KOPT-K1 (cell line): ENCODE data around the gene FOXJ3.

Experiments
- H3K27ac ChIP-seq: fragments of 200-600 bp; sonication (generic); 2 replicates; pipeline ENCODE4 v1.5.1; 2016; ENCODE audit warnings: antibody characterized with exemption, mild to moderate bottlenecking, low read depth, low read length; ENCODE audit not compliant: poor library complexity, severe bottlenecking
- H3K36me3 ChIP-seq: fragments of 200-600 bp; sonication (generic); 2 replicates; pipeline ENCODE4 v1.5.1; 2017; ENCODE audit warnings: antibody characterized with exemption, mild to moderate bottlenecking, low read length, moderate library complexity; ENCODE audit not compliant: insufficient read depth
- H3K9me3 ChIP-seq: fragments of 200-600 bp; sonication (generic); 2 replicates; pipeline ENCODE4 v1.5.1; 2017; ENCODE audit warnings: antibody characterized with exemption, low read length, mild to moderate bottlenecking; ENCODE audit not compliant: insufficient read depth, poor library complexity, severe bottlenecking

Gene FOXJ3

DNA sequence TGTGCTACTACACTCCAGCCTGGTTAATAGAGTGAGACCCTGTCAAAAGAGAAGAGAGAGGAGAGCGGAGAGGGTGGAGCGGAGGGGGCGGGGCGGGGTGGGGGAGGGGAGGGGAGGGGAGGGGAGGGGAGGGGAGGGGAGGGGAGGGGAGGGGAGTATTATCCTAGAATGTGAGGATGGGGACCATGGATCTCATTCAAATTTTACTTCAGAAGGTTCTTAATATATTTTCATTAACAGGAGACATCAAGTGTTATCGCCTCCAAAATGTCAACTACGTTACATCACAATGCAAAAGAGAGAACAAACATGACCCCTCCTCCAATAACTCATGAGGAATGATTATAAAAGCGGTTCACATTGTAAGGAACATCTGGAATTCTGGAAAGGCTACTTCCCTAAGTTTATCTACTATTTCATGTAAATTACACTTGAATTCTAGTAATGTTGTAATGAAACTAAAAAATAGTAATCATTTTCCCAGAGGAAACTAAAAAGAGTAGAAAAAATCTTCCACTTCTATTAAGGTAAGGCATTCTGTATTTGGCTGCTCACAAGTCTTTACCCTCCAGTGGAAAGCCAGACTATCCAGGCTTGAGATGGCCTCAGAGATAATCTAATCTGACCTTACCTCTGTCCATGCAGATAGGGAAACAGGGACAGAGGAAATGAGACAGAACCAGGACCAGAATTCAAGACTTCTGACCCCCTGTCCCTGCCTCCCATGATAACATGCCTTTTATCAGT, 151.7 kb downstream of the FOXJ3 start:
- no peak overlapping the region for H3K27ac ChIP-seq
- H3K36me3 ChIP-seq: peaks cover 83% of the 10 kb centered on the region
- no peaks in the 10 kb centered on the region for H3K9me3 ChIP-seq

DNA sequence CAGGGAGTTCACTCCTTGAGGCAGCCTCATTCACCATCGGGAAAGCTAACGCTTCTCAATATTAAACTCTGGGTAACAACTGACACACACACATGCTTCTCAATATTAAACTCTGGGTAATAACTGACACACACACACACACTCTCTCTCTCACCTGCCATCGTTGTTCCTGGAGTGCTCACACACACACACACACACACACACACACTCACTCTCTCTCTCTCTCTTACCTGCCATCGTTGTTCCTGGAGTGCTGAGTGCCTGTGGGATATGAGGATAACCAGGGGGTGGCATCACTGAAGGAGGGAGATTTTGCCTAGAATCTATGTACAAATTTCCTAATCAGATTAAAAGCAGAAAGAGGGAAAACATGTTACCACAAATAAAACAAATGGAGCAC, 153.3 kb downstream of the FOXJ3 start:
- Histone ChIP-seq H3K36me3 (peaks cover 77% of the 10 kb centered on the region), H3K9me3 (no peaks in the 10 kb centered on the region)

DNA sequence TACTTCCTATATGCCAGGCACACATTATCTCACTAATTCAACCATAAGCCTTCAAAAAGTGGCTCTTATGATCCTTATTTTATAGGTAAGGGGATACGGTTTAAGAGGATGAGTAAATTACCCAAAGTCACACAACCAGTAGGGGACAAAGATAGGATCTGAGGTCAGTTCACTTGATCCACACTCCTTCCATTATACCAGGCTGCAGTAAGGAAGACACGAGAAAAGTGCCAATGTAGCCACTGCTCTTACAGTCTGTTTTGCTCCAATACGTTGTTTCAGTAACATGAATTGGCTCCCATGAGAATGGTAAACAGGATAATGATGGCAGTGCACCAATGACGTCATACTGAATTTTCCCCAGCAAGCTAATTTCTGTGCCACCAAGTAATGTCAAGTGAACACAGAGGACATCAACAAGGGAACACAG, 155.1 kb downstream of the FOXJ3 start:
- Histone ChIP-seq H3K9me3 (no peaks in the 10 kb centered on the region), H3K27ac (no peak overlapping the region), H3K36me3 (peaks cover 71% of the 10 kb centered on the region)

More for the DNA sequence above, 153.3 kb downstream of the FOXJ3 start:
- H3K27ac ChIP-seq: no peak overlapping the region

DNA sequence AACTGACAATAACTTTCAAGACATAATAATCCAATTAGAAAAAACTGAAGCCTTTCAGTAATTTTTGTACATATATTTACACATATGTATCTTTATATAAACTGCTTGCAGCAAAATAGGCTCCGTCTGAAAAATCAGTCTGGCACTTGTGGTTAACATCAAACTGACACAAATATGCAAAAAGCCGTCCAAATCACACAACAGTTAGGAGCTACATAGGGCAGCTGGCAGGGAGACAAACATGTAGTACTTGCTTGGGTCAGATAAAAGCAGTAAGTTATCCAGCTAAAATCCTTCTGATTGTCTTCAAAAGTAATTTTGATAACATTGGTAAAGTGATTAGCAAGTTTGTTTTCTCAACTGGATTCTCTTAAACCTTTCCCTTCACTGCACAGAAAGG, 155.8 kb downstream of the FOXJ3 start:
- no peaks in the 10 kb centered on the region for H3K9me3 ChIP-seq
- peak overlapping the region; percentile 35 for H3K27ac ChIP-seq
- H3K36me3 ChIP-seq: peaks cover 65% of the 10 kb centered on the region

DNA sequence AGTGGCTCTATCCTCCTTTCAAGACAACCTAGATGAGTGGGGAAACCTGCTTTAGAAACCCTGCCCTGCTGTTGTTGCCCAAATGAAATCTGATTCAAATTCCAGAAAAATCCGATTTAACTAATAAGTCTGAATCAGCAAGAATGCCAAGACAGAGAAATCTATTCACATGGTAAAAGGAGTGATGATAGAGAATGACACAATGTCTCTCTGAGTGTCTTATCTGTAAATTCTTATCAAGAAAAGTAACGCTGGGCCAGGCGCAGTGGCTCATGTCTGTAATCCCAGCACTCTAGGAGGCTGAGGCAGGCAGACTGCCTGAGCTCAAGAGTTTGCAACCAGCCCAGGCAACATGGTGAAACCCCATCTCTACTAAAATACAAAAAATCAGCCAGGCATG, 156.8 kb downstream of the FOXJ3 start:
- H3K36me3 ChIP-seq: peaks cover 56% of the 10 kb centered on the region
- H3K27ac ChIP-seq: no peak overlapping the region
- H3K9me3 ChIP-seq: no peaks in the 10 kb centered on the region

DNA sequence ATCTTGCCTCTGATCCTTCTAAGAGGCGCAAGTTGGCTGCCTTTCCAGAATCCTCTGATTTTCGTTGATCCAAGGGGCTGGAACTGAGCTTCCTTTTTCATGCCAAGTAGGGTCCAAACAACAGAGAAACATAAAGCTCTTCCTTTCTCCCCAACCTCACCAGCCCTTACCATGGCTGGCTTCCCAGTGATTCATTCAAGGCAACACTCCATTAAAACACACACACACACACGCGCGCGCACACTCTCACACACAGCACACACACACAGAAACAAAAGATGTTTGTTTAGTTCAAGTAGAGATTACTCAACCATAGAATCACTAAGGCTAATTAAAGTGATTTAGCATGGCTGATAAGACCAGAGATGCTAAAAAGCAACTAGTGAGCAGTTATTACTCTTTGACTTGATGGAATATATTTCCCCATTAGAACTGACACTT, 157.5 kb downstream of the FOXJ3 start:
- H3K9me3 ChIP-seq: no peaks in the 10 kb centered on the region
- no peak overlapping the region for H3K27ac ChIP-seq
- H3K36me3 ChIP-seq: peaks cover 51% of the 10 kb centered on the region

DNA sequence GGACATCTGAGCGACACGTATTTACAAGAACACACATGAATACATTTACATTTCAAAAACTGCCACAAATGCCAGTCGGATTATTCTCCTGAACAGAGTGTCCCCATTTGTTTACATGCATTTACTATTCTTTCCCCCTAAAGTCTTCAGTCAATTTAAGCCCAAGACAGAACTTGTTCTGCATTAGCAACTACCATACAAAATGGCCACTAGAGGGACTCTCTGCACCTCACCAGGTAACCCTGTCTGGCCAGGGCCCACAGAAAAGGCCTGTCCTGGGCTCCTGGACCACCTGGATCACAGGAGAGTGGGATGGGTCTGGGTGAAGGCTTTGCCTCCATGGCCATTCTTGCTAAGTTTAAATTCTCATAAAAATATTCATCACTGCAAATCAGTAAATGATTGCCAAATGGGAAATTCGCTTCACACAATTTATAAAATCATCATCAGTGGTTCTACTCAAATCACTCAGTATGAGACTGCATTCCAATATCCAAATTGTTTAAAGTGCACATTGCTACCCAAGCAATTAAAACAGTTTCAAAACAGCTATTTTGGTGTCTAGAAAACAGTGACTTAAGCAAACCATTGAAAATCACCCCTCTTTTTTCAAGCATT, 158.0 kb downstream of the FOXJ3 start:
- Histone ChIP-seq H3K36me3 (peaks cover 49% of the 10 kb centered on the region), H3K9me3 (no peaks in the 10 kb centered on the region), H3K27ac (no peak overlapping the region)

DNA sequence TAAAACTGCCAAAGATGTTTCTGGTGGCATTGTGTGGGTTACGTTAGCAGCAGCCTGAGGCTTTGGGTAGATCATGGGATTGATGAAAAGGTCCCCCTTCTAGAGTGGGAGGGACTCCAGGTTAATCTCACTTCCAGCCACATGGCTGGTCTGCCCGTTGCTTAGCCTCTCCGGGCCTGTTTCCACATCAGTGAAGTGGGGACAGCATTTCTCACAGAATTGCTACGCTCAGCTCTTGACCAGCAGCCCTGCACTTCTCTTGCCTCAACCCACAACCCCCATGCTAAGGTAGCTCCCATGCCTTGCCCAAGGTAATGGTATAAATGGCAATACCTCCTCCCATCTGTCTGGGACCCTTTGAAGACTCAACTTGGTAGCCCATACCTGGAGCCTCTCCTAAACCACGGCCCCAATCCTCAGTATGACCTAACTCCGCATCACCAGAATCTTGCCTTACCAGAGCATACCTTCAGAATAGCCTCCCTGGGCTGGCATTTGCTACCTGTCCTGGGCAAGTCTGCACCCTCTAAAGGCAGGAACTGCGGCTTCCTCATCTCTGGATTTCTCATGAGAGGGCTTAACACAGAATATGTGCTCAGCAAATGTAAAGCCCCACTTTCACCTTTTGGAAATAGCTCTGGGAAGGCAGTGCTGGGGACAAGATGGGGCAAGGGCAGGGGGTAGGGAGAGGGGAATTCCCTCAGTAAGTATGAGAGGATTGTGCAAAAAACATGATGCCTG, 159.6 kb downstream of the FOXJ3 start:
- Histone ChIP-seq H3K36me3 (peaks cover 34% of the 10 kb centered on the region), H3K9me3 (no peaks in the 10 kb centered on the region), H3K27ac (no peak overlapping the region)

DNA sequence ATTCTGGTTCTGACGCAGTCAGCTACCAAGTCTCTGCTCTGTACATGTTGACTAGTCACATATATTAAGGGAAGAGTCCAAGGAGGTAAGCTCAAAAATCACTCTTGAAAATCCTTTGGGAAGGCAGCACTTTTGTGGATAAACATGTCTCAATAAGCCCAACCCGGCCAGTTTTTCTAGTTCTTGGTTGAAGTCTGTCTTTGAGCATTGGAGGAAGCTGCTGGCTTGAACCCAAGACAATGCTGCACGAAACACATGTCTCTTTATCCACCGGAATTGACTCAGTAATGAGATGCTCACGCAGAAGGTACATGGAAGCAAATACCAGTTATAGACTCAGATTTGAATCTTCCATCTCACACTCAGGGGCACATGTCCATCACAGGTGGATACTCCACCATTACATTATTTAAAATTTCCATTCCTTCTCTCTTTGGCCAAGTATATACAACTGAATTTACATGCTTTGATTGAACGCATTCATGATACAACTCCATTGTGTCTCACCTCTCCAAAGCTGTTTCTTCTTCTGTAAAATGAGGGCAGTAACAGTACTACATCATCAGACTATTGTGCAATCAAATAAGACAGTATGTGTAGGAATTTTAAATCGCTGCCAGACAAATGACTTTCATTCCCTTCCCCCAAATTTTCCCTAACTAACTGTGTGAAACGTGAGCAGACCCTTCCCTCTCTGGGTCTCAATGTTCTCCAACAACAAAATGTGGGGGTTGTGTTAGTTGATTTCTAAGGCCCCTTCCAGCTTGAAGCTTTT, 160.9 kb downstream of the FOXJ3 start:
- H3K27ac ChIP-seq: no peak overlapping the region
- no peaks in the 10 kb centered on the region for H3K9me3 ChIP-seq
- peaks cover 22% of the 10 kb centered on the region; the same call in 1 of the 2 replicates for H3K36me3 ChIP-seq

DNA sequence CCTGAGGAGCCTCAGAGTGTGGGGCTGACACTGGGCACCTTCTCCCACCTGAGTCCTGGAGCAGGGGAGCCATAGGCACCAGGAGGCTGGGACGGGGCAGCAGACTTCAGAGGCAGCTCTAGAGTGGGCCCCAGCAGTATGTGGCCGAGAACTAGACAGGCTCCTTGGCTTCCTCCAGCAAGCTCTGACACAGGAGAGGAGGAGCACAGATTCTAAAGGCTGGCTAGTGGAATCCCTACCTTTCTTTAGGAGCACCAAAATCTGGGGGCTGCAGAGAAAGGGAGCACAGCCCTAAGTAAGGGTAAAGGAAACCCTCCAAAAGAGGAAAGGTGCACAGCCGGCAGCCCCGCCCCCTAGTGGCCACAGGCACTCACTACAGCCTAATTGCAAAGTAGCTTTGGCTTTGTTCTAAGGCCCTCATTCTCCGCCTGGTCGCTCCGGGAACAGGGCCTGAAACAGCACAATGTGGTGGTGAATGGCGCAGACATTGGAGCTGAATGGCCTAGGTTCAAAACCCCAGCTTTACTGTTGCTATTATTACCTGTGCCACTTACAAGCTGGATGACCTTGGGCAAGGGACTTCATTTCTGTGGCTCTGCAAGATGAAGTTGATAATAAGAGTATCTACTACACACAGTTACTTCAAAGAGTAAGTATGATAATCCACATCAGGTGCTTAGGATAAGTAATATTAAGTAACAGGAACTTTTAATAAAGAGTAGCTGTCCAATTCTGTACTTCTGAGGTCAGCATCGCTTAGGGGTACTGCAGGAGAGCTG, 161.7 kb downstream of the FOXJ3 start:
- H3K36me3 ChIP-seq: peaks cover 18% of the 10 kb centered on the region; the same call in 1 of the 2 replicates
- no peaks in the 10 kb centered on the region for H3K9me3 ChIP-seq
- no peak overlapping the region for H3K27ac ChIP-seq

DNA sequence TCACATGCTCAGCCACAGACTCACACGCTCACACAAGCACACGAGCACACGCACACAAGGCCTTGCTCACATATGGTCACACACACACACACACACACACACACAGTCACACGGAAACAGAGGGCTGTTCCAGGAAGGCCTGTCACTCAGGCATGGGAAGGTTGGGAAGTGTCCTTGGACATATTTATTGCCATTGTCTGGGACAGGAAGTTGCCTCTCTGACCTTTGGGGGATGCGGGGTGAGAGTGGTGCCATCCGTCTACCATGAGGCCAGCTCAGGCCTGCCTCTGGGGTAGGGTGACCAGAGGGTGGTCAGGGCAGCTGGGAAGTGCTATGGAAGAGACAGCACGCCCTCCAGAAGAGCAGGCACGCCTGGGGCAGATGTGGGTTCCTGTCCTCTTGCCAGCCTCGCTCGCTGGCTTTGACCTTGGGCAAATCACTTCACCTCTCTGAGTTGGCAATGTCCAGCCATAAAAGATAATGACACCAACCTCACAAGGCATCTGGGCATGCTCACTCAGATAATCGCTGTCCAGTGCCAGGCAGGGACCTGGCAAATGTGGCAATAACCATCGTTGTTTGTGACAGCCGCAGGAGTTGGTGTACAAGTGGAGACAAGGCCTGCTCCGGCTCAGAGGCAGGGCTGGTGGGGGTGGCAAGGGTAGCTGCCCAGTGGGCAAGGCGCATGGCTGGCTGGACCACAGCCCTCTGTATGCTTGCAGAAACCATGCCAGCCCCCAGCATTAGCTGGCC, 162.5 kb downstream of the FOXJ3 start:
- Histone ChIP-seq H3K27ac (no peak overlapping the region), H3K36me3 (peaks cover 17% of the 10 kb centered on the region; the same call in 1 of the 2 replicates), H3K9me3 (no peaks in the 10 kb centered on the region)

DNA sequence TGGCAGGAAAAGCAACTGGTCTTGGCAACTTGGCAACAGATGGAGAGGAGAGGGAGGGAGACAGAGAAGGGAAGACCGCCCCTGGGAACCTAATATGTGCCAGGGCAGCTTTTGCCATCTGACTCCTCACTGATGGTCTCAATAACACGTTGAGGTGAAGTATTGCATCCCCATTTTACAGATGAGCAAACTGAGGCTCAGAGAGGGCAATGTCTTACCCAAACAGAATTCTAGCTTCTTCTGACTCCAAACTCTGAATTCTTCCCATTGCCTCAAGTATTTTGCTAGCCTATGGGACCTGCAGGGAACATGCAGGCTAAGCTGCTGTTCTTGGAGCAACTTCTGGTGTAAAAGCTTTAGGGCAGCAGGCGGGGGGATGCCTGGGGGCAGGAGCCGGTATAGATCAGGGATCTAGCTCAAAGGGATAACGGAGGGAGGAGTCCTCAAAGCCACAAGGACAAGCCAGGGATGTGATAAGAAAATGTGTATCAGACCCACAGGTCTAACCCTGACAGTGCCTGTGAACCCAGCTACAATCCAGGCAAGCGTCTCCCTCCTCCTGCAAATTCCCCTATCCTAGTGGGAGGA, 163.3 kb downstream of the FOXJ3 start:
- H3K27ac ChIP-seq: no peak overlapping the region
- 0 out of 2 replicates have a peak, but pooled peaks cover 10% of the 10 kb centered on the region for H3K36me3 ChIP-seq

More for the DNA sequence above, 163.3 kb downstream of the FOXJ3 start:
- H3K9me3 ChIP-seq: no peaks in the 10 kb centered on the region
